Measurements from ENCODE around the gene KCNK3.

KCNK3 gene

GRCh38 chr2:26692897-26693849 is 651 bp downstream of the KCNK3 start:
- DNase-seq = no peak

- DNase-seq = no peak
These were observed 1.5 kb downstream of the KCNK3 start for GRCh38 chr2:26694001-26694400.

- no peak for DNase-seq
These were observed 3.9 kb downstream of the KCNK3 start for GRCh38 chr2:26696351-26696816.

GRCh38 chr2:26697425-26697824 is 4.9 kb downstream of the KCNK3 start:
- DNase-seq = no peak

- DNase-seq = no peak
These were observed 6.8 kb downstream of the KCNK3 start for GRCh38 chr2:26699295-26699694.

GRCh38 chr2:26700078-26700477 is 7.6 kb downstream of the KCNK3 start:
- no peak for DNase-seq

- no peak for DNase-seq
These were observed 9.1 kb downstream of the KCNK3 start for GRCh38 chr2:26701596-26701995.

GRCh38 chr2:26702025-26702424 is 9.5 kb downstream of the KCNK3 start:
- DNase-seq = no peak

GRCh38 chr2:26704441-26704977 is 12.0 kb downstream of the KCNK3 start:
- no peak for DNase-seq

GRCh38 chr2:26705126-26705525 is 12.6 kb downstream of the KCNK3 start:
- DNase-seq = no peak

- no peak for DNase-seq
These were observed 13.6 kb downstream of the KCNK3 start for GRCh38 chr2:26706093-26706492.

GRCh38 chr2:26706616-26707473 is 14.3 kb downstream of the KCNK3 start:
- no peak for DNase-seq

- DNase-seq = no peak
These were observed 15.2 kb downstream of the KCNK3 start for GRCh38 chr2:26707747-26708146.

GRCh38 chr2:26708457-26708856 is 15.9 kb downstream of the KCNK3 start:
- DNase-seq = no peak

GRCh38 chr2:26709323-26710110 is 17.0 kb downstream of the KCNK3 start:
- no peak for DNase-seq

- no peak for DNase-seq
These were observed 17.6 kb downstream of the KCNK3 start for GRCh38 chr2:26710145-26710544.

- no peak for DNase-seq
These were observed 18.4 kb downstream of the KCNK3 start for GRCh38 chr2:26710743-26711456.

- no peak for DNase-seq
These were observed 19.1 kb downstream of the KCNK3 start for GRCh38 chr2:26711457-26712161.

GRCh38 chr2:26712486-26713465 is 20.3 kb downstream of the KCNK3 start:
- DNase-seq = no peak

All from AML-193 (cell line).